MM.1S (cell line): ENCODE data around the gene GLT8D1.
"Not testable (repeated sequence)": the region's sequence is repeated elsewhere in the genome, so short reads cannot be mapped to it uniquely, and the experiment has no call there.

Experiments used
- DNase-seq: peaks from one replicate; pipeline ENCODE4 v3.0.0-alpha.2; 2015
- H2AFZ ChIP-seq: fragments of 300-600 bp; sonication (generic); 2 replicates; pipeline ENCODE4 v1.6.0; 2016; ENCODE audit warnings: antibody characterized with exemption, low read length
- H3F3A ChIP-seq: fragments of 300-600 bp; sonication (generic); 2 replicates; pipeline ENCODE4 v1.6.1; 2016; ENCODE audit warnings: mild to moderate bottlenecking, antibody characterized with exemption, low read length, moderate library complexity, mixed read lengths; ENCODE audit not compliant: insufficient read depth
- H3K27ac ChIP-seq: fragments of 300-600 bp; sonication (generic); 2 replicates; pipeline ENCODE4 v1.5.1; 2016; ENCODE audit warnings: mild to moderate bottlenecking, low read length
- H3K27me3 ChIP-seq: fragments of 300-600 bp; sonication (generic); replicated peaks from 2 replicates; pipeline ENCODE4 v1.6.0; 2016; ENCODE audit warnings: low read length; ENCODE audit not compliant: insufficient read depth
- H3K36me3 ChIP-seq: fragments of 300-600 bp; sonication (generic); replicated peaks from 2 replicates; pipeline ENCODE4 v1.6.1; 2016; ENCODE audit warnings: mild to moderate bottlenecking, low read length, mixed read lengths; ENCODE audit not compliant: insufficient read depth
- H3K4me1 ChIP-seq: fragments of 300-600 bp; sonication (generic); 2 replicates; pipeline ENCODE4 v1.6.1; 2016; ENCODE audit warnings: low read length, mixed read lengths
- H3K4me2 ChIP-seq: fragments of 300-600 bp; sonication (generic); 2 replicates; pipeline ENCODE4 v1.6.0; 2016; ENCODE audit warnings: low read depth, low read length
- H3K4me3 ChIP-seq: fragments of 300-600 bp; sonication (generic); 2 replicates; pipeline ENCODE4 v1.5.1; 2016; ENCODE audit warnings: low read length, mixed read lengths
- H3K79me2 ChIP-seq: fragments of 300-600 bp; sonication (generic); 2 replicates; pipeline ENCODE4 v1.6.1; 2016; ENCODE audit warnings: mixed run types, low read length, mixed read lengths
- H3K9ac ChIP-seq: fragments of 300-600 bp; sonication (generic); 2 replicates; pipeline ENCODE4 v1.6.1; 2016; ENCODE audit warnings: low read length, mixed read lengths
- H3K9me2 ChIP-seq: fragments of 300-600 bp; sonication (generic); replicated peaks from 2 replicates; pipeline ENCODE4 v1.6.1; 2016; ENCODE audit warnings: mild to moderate bottlenecking, low read length, mixed read lengths; ENCODE audit not compliant: insufficient read depth
- H3K9me3 ChIP-seq: fragments of 300-600 bp; sonication (generic); replicated peaks from 2 replicates; pipeline ENCODE4 v1.6.1; 2016; ENCODE audit warnings: mild to moderate bottlenecking, low read length, mixed read lengths; ENCODE audit not compliant: insufficient read depth
- H4K20me1 ChIP-seq: fragments of 300-600 bp; sonication (generic); 2 replicates; pipeline ENCODE4 v1.6.1; 2016; ENCODE audit warnings: mild to moderate bottlenecking, low read length, moderate library complexity, mixed read lengths; ENCODE audit not compliant: insufficient read depth
- CTCF ChIP-seq: fragments of 300-600 bp; sonication (generic); IDR thresholded peaks from 2 replicates; pipeline ENCODE4 v1.5.1; 2016; ENCODE audit warnings: antibody characterized with exemption, low read length, mixed read lengths
- EZH2 ChIP-seq: fragments of 300-600 bp; sonication (generic); optimal IDR thresholded peaks from 2 replicates; pipeline ENCODE3; 2017; ENCODE audit warnings: low read depth, mild to moderate bottlenecking, antibody characterized with exemption, low read length, mixed read lengths
- EZH2phosphoT487 ChIP-seq: fragments of 300-600 bp; sonication (generic); IDR thresholded peaks from 2 replicates; pipeline ENCODE4 v1.6.1; 2018; ENCODE audit warnings: antibody characterized with exemption, low read length

GLT8D1 gene

GRCh38 chr3:52678265-52679198 is 27.1 kb downstream of the GLT8D1 start:
- Histone ChIP-seq H3F3A (peaks cover 7% of the 10 kb centered on the region; the same call in 1 of the 2 replicates), H3K4me1 (peaks cover 19% of the 10 kb centered on the region), H3K9ac (no peak overlapping the region), H3K4me2 (no peak overlapping the region), H2AFZ (no peak overlapping the region), H3K4me3 (no peak overlapping the region), H3K9me2 (no peaks in the 10 kb centered on the region), H3K27ac (no peak overlapping the region), H3K79me2 (peaks cover 72% of the 10 kb centered on the region), H4K20me1 (no peaks in the 10 kb centered on the region), H3K36me3 (peaks cover 14% of the 10 kb centered on the region; the same call in 1 of the 2 replicates), H3K27me3 (no peaks in the 10 kb centered on the region), H3K9me3 (no peaks in the 10 kb centered on the region)
- TF ChIP-seq CTCF (no peak), EZH2 (no peak), EZH2phosphoT487 (no peak)
- DNase-seq, result no peak

GRCh38 chr3:52676201-52676600 is 29.4 kb downstream of the GLT8D1 start:
- peaks cover 14% of the 10 kb centered on the region; the same call in 1 of the 2 replicates for H3K36me3 ChIP-seq
- not testable (repeated sequence) for H3K9me2 ChIP-seq, H3K4me2 ChIP-seq, H3K27me3 ChIP-seq, DNase-seq, H2AFZ ChIP-seq, H3K9me3 ChIP-seq, H3K4me1 ChIP-seq, H3K27ac ChIP-seq, H3F3A ChIP-seq, H4K20me1 ChIP-seq, H3K9ac ChIP-seq, H3K4me3 ChIP-seq
- H3K79me2 ChIP-seq, result peaks cover 61% of the 10 kb centered on the region

- Histone ChIP-seq H4K20me1 (no peaks in the 10 kb centered on the region), H2AFZ (no peak overlapping the region), H3K4me3 (no peak overlapping the region), H3K27me3 (no peaks in the 10 kb centered on the region), H3F3A (no peaks in the 10 kb centered on the region), H3K4me1 (no peaks in the 10 kb centered on the region), H3K36me3 (peaks cover 5% of the 10 kb centered on the region; the same call in 1 of the 2 replicates), H3K27ac (no peak overlapping the region), H3K9me3 (no peaks in the 10 kb centered on the region), H3K9ac (no peak overlapping the region), H3K79me2 (peaks cover 44% of the 10 kb centered on the region), H3K4me2 (no peak overlapping the region), H3K9me2 (no peaks in the 10 kb centered on the region)
- TF ChIP-seq EZH2phosphoT487, result no peak
- no peak for TF ChIP-seq EZH2
- TF ChIP-seq CTCF, result no peak
- DNase-seq, result no peak
These were observed 33.9 kb downstream of the GLT8D1 start for GRCh38 chr3:52671676-52672075.
